Progenitor cell of endocrine pancreas (in vitro differentiated cells): ENCODE data around the gene PTPRM. TPM values are rescaled to one million over a fixed set of nuclear protein-coding genes. Genes with fewer than 3 reads are reported as not detected.

ENCODE experiments used
- DNase-seq: peaks from one replicate; pipeline ENCODE4 v3.0.0; 2021; ENCODE audit warnings: low spot score; ENCODE audit not compliant: unreplicated experiment
- H3K27ac Mint-ChIP-seq: 2 replicates; pipeline ENCODE4 v1.8.0; 2021; ENCODE audit warnings: mild to moderate bottlenecking, moderate library complexity, mixed read lengths
- H3K27me3 Mint-ChIP-seq: 2 replicates; pipeline ENCODE4 v1.8.0; 2021; ENCODE audit warnings: mixed read lengths
- H3K36me3 Mint-ChIP-seq: 2 replicates; pipeline ENCODE4 v1.8.0; 2022; ENCODE audit warnings: mixed read lengths; ENCODE audit not compliant: insufficient read depth
- H3K4me1 Mint-ChIP-seq: 2 replicates; pipeline ENCODE4 v1.8.0; 2021; ENCODE audit warnings: low read depth, mixed read lengths
- H3K4me3 Mint-ChIP-seq: 2 replicates; pipeline ENCODE4 v1.8.0; 2021; ENCODE audit warnings: low read depth, mild to moderate bottlenecking, moderate library complexity, mixed read lengths
- H3K9me3 Mint-ChIP-seq: 2 replicates; pipeline ENCODE4 v1.8.0; 2021; ENCODE audit warnings: low read depth, mixed read lengths
- CTCF ChIP-seq: fragments of 200-600 bp; sonication (generic); IDR thresholded peaks from one replicate; pipeline ENCODE4 v1.5.0; 2021; ENCODE audit warnings: antibody characterized with exemption, mild to moderate bottlenecking; ENCODE audit not compliant: unreplicated experiment
- total RNA-seq: library from RNA; stranded (reverse); gene quantifications from 2 replicates; pipeline ENCODE4 v1.2.1, GENCODE V29; 2021

The PTPRM gene
- total RNA-seq, 1 donor from 2014 or later: 23.2 TPM

- DNase-seq: no peak
- H3K27me3 Mint-ChIP-seq: no peaks in the 10 kb centered on the region
- no peaks in the 10 kb centered on the region for H3K9me3 Mint-ChIP-seq
- no peak for TF ChIP-seq CTCF
- no peak overlapping the region for H3K4me3 Mint-ChIP-seq
- no peak overlapping the region for H3K27ac Mint-ChIP-seq
- no peaks in the 10 kb centered on the region for H3K36me3 Mint-ChIP-seq
- H3K4me1 Mint-ChIP-seq: peaks cover 4% of the 10 kb centered on the region
Observed at GRCh38 chr18:7950380-7951136, 383.4 kb downstream of the PTPRM start.

GRCh38 chr18:7953095-7953958 is 386.2 kb downstream of the PTPRM start:
- no peaks in the 10 kb centered on the region for H3K9me3 Mint-ChIP-seq
- no peak for DNase-seq
- H3K27ac Mint-ChIP-seq: no peak overlapping the region
- no peaks in the 10 kb centered on the region for H3K4me1 Mint-ChIP-seq
- no peak for TF ChIP-seq CTCF
- H3K27me3 Mint-ChIP-seq: no peaks in the 10 kb centered on the region
- H3K36me3 Mint-ChIP-seq: no peaks in the 10 kb centered on the region
- no peak overlapping the region for H3K4me3 Mint-ChIP-seq

- no peak for DNase-seq
- no peaks in the 10 kb centered on the region for H3K9me3 Mint-ChIP-seq
- no peak overlapping the region for H3K4me3 Mint-ChIP-seq
- no peaks in the 10 kb centered on the region for H3K36me3 Mint-ChIP-seq
- no peaks in the 10 kb centered on the region for H3K4me1 Mint-ChIP-seq
- TF ChIP-seq CTCF: no peak
- H3K27ac Mint-ChIP-seq: no peak overlapping the region
- H3K27me3 Mint-ChIP-seq: no peaks in the 10 kb centered on the region
Observed at GRCh38 chr18:7954238-7954637, 387.1 kb downstream of the PTPRM start.

DNA sequence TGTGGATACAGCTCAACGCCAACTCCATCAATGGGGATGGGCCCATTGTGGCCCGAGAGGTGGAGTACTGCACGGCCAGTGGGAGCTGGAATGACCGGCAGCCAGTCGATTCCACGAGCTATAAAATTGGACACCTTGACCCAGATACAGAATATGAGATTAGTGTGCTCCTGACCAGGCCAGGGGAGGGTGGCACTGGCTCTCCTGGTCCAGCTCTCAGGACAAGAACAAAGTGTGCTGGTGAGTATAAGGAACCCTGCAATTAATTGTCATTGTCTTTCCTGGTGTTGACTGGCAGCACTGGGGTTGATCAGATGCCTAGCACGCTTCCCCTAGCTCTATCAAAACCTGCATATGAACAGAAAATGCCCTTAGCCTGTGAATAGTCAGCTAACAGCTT is 388.1 kb downstream of the PTPRM start:
- TF ChIP-seq CTCF: no peak
- Mint-ChIP-seq H3K36me3 (no peaks in the 10 kb centered on the region), H3K27ac (no peak overlapping the region)

GRCh38 chr18:7957297-7957696 is 390.2 kb downstream of the PTPRM start:
- no peaks in the 10 kb centered on the region for H3K9me3 Mint-ChIP-seq
- no peak for TF ChIP-seq CTCF
- H3K36me3 Mint-ChIP-seq: no peaks in the 10 kb centered on the region
- no peaks in the 10 kb centered on the region for H3K4me1 Mint-ChIP-seq
- no peak for DNase-seq
- no peak overlapping the region for H3K27ac Mint-ChIP-seq
- no peaks in the 10 kb centered on the region for H3K27me3 Mint-ChIP-seq
- no peak overlapping the region for H3K4me3 Mint-ChIP-seq

More for the DNA sequence above, 388.1 kb downstream of the PTPRM start:
- Mint-ChIP-seq H3K4me3 (no peak overlapping the region), H3K27me3 (no peaks in the 10 kb centered on the region), H3K4me1 (no peaks in the 10 kb centered on the region), H3K9me3 (no peaks in the 10 kb centered on the region)
- no peak for DNase-seq
